ENCODE data around the gene PKD2. TPM values are rescaled to one million over a fixed set of nuclear protein-coding genes. Genes with fewer than 3 reads are reported as not detected.

The PKD2 gene
- total and polyA plus RNA-seq, 2 donors (not counting 1 experiment from before 2014, with no cell fraction given) = 109 to 158 TPM

- Histone ChIP-seq H4K20me1 (ENCODE audit: control insufficient read depth, extremely low read depth, insufficient read depth, low read length) (no peaks in the 10 kb centered on the region), H3K27ac (ENCODE audit: insufficient read depth, low read length) (no peak overlapping the region), H3K9ac (ENCODE audit: insufficient read depth, low read length) (no peak overlapping the region), H3K4me2 (ENCODE audit: extremely low read depth, insufficient read depth, low read length) (no peak overlapping the region), H3K4me3 (replicated peaks in 1 of 4; ENCODE audit: control extremely low read depth in 1 of 4, insufficient read depth in 1 of 4, low read depth in 3 of 4, low read length in 4 of 4) (no peak overlapping the region), H3K36me3 (ENCODE audit: control insufficient read depth, insufficient read depth, low read length) (peaks cover 4% of the 10 kb centered on the region), H3K9me3 (ENCODE audit: control insufficient read depth, insufficient read depth, low read depth, low read length) (no peaks in the 10 kb centered on the region), H3K79me2 (ENCODE audit: control insufficient read depth, insufficient read depth, low read length) (no peaks in the 10 kb centered on the region), H3K4me1 (ENCODE audit: control insufficient read depth, extremely low read depth, insufficient read depth, low read length) (no peaks in the 10 kb centered on the region), H2AFZ (ENCODE audit: low read length) (no peak overlapping the region), H3K27me3 (ENCODE audit: control insufficient read depth, insufficient read depth, low read length) (no peaks in the 10 kb centered on the region)
- DNase-seq (ENCODE audit: low read depth in 2 of 2) = no peak
- TF ChIP-seq, protein P1, sequence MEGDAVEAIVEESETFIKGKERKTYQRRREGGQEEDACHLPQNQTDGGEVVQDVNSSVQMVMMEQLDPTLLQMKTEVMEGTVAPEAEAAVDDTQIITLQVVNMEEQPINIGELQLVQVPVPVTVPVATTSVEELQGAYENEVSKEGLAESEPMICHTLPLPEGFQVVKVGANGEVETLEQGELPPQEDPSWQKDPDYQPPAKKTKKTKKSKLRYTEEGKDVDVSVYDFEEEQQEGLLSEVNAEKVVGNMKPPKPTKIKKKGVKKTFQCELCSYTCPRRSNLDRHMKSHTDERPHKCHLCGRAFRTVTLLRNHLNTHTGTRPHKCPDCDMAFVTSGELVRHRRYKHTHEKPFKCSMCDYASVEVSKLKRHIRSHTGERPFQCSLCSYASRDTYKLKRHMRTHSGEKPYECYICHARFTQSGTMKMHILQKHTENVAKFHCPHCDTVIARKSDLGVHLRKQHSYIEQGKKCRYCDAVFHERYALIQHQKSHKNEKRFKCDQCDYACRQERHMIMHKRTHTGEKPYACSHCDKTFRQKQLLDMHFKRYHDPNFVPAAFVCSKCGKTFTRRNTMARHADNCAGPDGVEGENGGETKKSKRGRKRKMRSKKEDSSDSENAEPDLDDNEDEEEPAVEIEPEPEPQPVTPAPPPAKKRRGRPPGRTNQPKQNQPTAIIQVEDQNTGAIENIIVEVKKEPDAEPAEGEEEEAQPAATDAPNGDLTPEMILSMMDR (conservative IDR thresholded peaks at IDR 0.05 in 1 of 2, IDR thresholded peaks at IDR 0.05 in 1 of 2; ENCODE audit: low read depth in 1 of 2, low read length in 2 of 2) = no peak
- TF ChIP-seq EZH2 (IDR thresholded peaks at IDR 0.05; ENCODE audit: low read length, missing control alignments) = no peak
These were observed 50.9 kb downstream of the PKD2 start for GRCh38 chr4:88058295-88058694.

DNA sequence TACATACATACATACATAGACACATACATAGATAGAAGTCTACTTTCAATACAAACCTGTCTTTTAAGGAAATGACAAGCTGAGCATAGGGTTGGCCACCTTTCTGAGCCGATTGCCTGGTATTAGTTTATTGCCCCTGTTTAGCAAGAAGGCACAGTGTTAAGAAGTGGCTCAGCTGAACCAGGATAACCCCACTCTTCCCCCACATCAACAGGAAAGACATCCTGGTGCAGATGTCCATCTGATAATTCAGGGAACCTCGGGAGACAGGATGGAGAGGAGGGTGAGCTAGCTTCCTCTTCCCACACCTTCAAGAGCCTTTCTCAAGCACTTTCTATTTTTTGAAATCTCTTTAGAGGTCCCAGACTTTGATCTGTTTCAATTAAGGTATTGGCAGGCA, 52.3 kb downstream of the PKD2 start:
- Histone ChIP-seq H3K36me3 (ENCODE audit: control insufficient read depth, insufficient read depth, low read length) (peaks cover 4% of the 10 kb centered on the region), H3K9ac (ENCODE audit: insufficient read depth, low read length) (no peak overlapping the region), H3K27ac (ENCODE audit: insufficient read depth, low read length) (no peak overlapping the region), H3K4me2 (ENCODE audit: extremely low read depth, insufficient read depth, low read length) (no peak overlapping the region), H3K9me3 (ENCODE audit: control insufficient read depth, insufficient read depth, low read depth, low read length) (no peaks in the 10 kb centered on the region), H3K27me3 (ENCODE audit: control insufficient read depth, insufficient read depth, low read length) (no peaks in the 10 kb centered on the region), H2AFZ (ENCODE audit: low read length) (no peak overlapping the region), H3K79me2 (ENCODE audit: control insufficient read depth, insufficient read depth, low read length) (no peaks in the 10 kb centered on the region), H3K4me1 (ENCODE audit: control insufficient read depth, extremely low read depth, insufficient read depth, low read length) (no peaks in the 10 kb centered on the region), H4K20me1 (ENCODE audit: control insufficient read depth, extremely low read depth, insufficient read depth, low read length) (no peaks in the 10 kb centered on the region), H3K4me3 (replicated peaks in 1 of 4; ENCODE audit: control extremely low read depth in 1 of 4, insufficient read depth in 1 of 4, low read depth in 3 of 4, low read length in 4 of 4) (no peak overlapping the region)
- no peak for DNase-seq (ENCODE audit: low read depth in 2 of 2)
- TF ChIP-seq, protein P1 (conservative IDR thresholded peaks at IDR 0.05 in 1 of 2, IDR thresholded peaks at IDR 0.05 in 1 of 2; ENCODE audit: low read depth in 1 of 2, low read length in 2 of 2) = no peak
- no peak for TF ChIP-seq EZH2 (IDR thresholded peaks at IDR 0.05; ENCODE audit: low read length, missing control alignments)

GRCh38 chr4:88060431-88060830, 53.0 kb downstream of the PKD2 start:
- no peak overlapping the region for H2AFZ ChIP-seq (ENCODE audit: low read length)
- no peaks in the 10 kb centered on the region for H3K4me1 ChIP-seq (ENCODE audit: control insufficient read depth, extremely low read depth, insufficient read depth, low read length)
- H3K36me3 ChIP-seq (ENCODE audit: control insufficient read depth, insufficient read depth, low read length) = peaks cover 4% of the 10 kb centered on the region
- TF ChIP-seq EZH2 (IDR thresholded peaks at IDR 0.05; ENCODE audit: low read length, missing control alignments) = no peak
- TF ChIP-seq, protein P1 (conservative IDR thresholded peaks at IDR 0.05 in 1 of 2, IDR thresholded peaks at IDR 0.05 in 1 of 2; ENCODE audit: low read depth in 1 of 2, low read length in 2 of 2) = no peak
- H3K4me2 ChIP-seq (ENCODE audit: extremely low read depth, insufficient read depth, low read length) = no peak overlapping the region
- H3K9me3 ChIP-seq (ENCODE audit: control insufficient read depth, insufficient read depth, low read depth, low read length) = no peaks in the 10 kb centered on the region
- no peak overlapping the region for H3K9ac ChIP-seq (ENCODE audit: insufficient read depth, low read length)
- peak in 1 of 2 donors; percentile 60 for DNase-seq (ENCODE audit: low read depth in 2 of 2)
- H3K27ac ChIP-seq (ENCODE audit: insufficient read depth, low read length) = no peak overlapping the region
- H3K27me3 ChIP-seq (ENCODE audit: control insufficient read depth, insufficient read depth, low read length) = no peaks in the 10 kb centered on the region
- H3K79me2 ChIP-seq (ENCODE audit: control insufficient read depth, insufficient read depth, low read length) = no peaks in the 10 kb centered on the region
- H4K20me1 ChIP-seq (ENCODE audit: control insufficient read depth, extremely low read depth, insufficient read depth, low read length) = no peaks in the 10 kb centered on the region
- H3K4me3 ChIP-seq (replicated peaks in 1 of 4; ENCODE audit: control extremely low read depth in 1 of 4, insufficient read depth in 1 of 4, low read depth in 3 of 4, low read length in 4 of 4) = no peak overlapping the region

Data from fibroblast of lung (primary cell).